Naive thymus-derived CD4-positive, alpha-beta T cell (primary cell): ENCODE results near the gene CASKIN2. TPM values are rescaled to one million over a fixed set of nuclear protein-coding genes. Genes with fewer than 3 reads are reported as not detected.
"Not testable (repeated sequence)": the region's sequence is repeated elsewhere in the genome, so short reads cannot be mapped to it uniquely, and the experiment has no call there.

ENCODE experiments used
- ATAC-seq: fragments of 150-1000 bp; cut with Tn5 transposase; 2 replicates; pipeline ENCODE4 v1.10.0; 2021; ENCODE audit warnings: mild to moderate bottlenecking, moderate library complexity
- CTCF ChIA-PET: fragments of 350-600 bp; sonication (Branson Sonifier 250); formaldehyde crosslinking; loops from one replicate; lab custom pipeline; 2021; ENCODE audit warnings: antibody characterized with exemption; lab: Charles Lee
- POLR2A ChIA-PET: fragments of 350-600 bp; sonication (Branson Sonifier 250); formaldehyde crosslinking; loops from one replicate; lab custom pipeline; 2021; ENCODE audit warnings: antibody characterized with exemption, inconsistent platforms; lab: Charles Lee
- DNase-seq, 9 donors: peaks; one replicate each; pipeline versions ENCODE4 v3.0.0 to v3.0.0-alpha.2; 2020 to 2022; ENCODE audit warnings: mixed read lengths in 1 of 9
- H3K27ac ChIP-seq: one replicate; pipeline ENCODE4 v1.7.0; 2013; ENCODE audit warnings: mild to moderate bottlenecking, low read depth, low read length, moderate library complexity
- H3K27me3 ChIP-seq, 2 donors: one replicate each; pipeline ENCODE4 v1.7.0; 2013; ENCODE audit warnings: low read length in 2 of 2, mild to moderate bottlenecking in 2 of 2, moderate library complexity in 2 of 2; ENCODE audit not compliant: control insufficient read depth in 2 of 2, insufficient read depth in 2 of 2
- H3K36me3 ChIP-seq, 3 experiments: 1 replicate in 2 of 3; 2 replicates in 1 of 3; pipeline ENCODE4 v1.7.0; 2013; ENCODE audit warnings: low read length in 3 of 3, mild to moderate bottlenecking in 3 of 3, moderate library complexity in 1 of 3; ENCODE audit not compliant: insufficient read depth in 3 of 3, control insufficient read depth in 2 of 3
- H3K4me1 ChIP-seq, 2 donors: one replicate each; pipeline ENCODE4 v1.7.0; 2013; ENCODE audit warnings: low read length in 2 of 2, mild to moderate bottlenecking in 2 of 2, moderate library complexity in 1 of 2; ENCODE audit not compliant: control insufficient read depth in 2 of 2, insufficient read depth in 2 of 2
- H3K4me3 ChIP-seq: 2 replicates; pipeline ENCODE4 v1.7.0; 2013; ENCODE audit warnings: mild to moderate bottlenecking, low read length
- H3K9me3 ChIP-seq, 3 experiments: 1 replicate in 2 of 3; 2 replicates in 1 of 3; pipeline ENCODE4 v1.7.0; 2013; ENCODE audit warnings: low read length in 3 of 3; ENCODE audit not compliant: control insufficient read depth in 2 of 3
- H3K27ac Mint-ChIP-seq, 9 donors: one replicate each; pipeline ENCODE4 v1.8.0; 2020 to 2022; ENCODE audit warnings: mixed read lengths in 9 of 9, mild to moderate bottlenecking in 8 of 9, moderate library complexity in 5 of 9, inconsistent platforms in 2 of 9
- H3K27me3 Mint-ChIP-seq, 5 donors: one replicate each; pipeline ENCODE4 v1.8.0; 2021 to 2022; ENCODE audit warnings: mixed read lengths in 5 of 5, mild to moderate bottlenecking in 1 of 5
- H3K36me3 Mint-ChIP-seq, 5 donors: one replicate each; pipeline ENCODE4 v1.8.0; 2020 to 2022; ENCODE audit warnings: mixed read lengths in 5 of 5, mild to moderate bottlenecking in 3 of 5, inconsistent platforms in 1 of 5
- H3K4me1 Mint-ChIP-seq, 7 donors: one replicate each; pipeline ENCODE4 v1.8.0; 2020 to 2022; ENCODE audit warnings: mixed read lengths in 7 of 7, mild to moderate bottlenecking in 3 of 7, inconsistent platforms in 1 of 7
- H3K4me3 Mint-ChIP-seq, 10 donors: one replicate each; pipeline ENCODE4 v1.8.0; 2020 to 2022; ENCODE audit warnings: mild to moderate bottlenecking in 10 of 10, mixed read lengths in 10 of 10, moderate library complexity in 6 of 10, inconsistent platforms in 2 of 10
- H3K9me3 Mint-ChIP-seq, 11 donors: one replicate each; pipeline ENCODE4 v1.8.0; 2020 to 2022; ENCODE audit warnings: mixed read lengths in 11 of 11, mild to moderate bottlenecking in 4 of 11, inconsistent platforms in 1 of 11, moderate library complexity in 1 of 11
- intact Hi-C, 2 donors: fragments of 100-400 bp; cut with micrococcal nuclease; formaldehyde crosslinking; loops; one replicate each; pipeline ENCODE4 v1.15.1; 2023
- polyA plus RNA-seq, 2 donors: library from polyadenylated mRNA; unstranded; fragments of 300-500 nt; fragmentation: Illumina TruSeq; gene quantifications; one replicate each; pipeline ENCODE4 v1.2.3, GENCODE V29; 2021
- total RNA-seq, 6 experiments: library from RNA in 5 of 6; stranded (reverse) in 5 of 6; gene quantifications; 1 replicate in 5 of 6; 2 replicates in 1 of 6; pipeline ENCODE4 v1.2.3 and lab custom pipeline; 2021 to 2026

CASKIN2 gene
- total and polyA plus RNA-seq, 7 experiments from 2014 or later, result 0.22 to 1.2 (median 0.60) TPM; not detected in 1

DNA sequence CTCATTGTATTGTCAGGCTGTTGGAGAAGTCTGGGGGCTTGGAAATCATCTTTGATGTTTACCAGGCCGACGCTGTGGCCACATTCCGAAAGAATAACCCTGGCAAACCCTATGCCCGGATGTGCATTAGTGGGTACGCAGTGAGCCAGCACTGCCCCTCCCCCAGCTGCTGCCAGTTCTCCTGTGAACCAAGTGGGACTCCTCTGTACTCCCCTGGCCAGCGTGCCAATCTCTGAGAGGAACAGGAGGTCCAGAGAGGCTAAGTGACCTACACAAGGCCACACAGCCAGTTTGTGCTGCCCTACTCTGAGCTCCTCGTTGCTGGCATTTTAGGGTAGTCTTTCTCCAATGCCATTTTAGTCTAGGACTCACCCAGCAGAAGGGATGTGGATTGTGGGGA, 8.3 kb upstream of the CASKIN2 start:
- peak overlapping the region in 4 of 10 donors; percentile 12 to 86 (median 48) for H3K4me3 Mint-ChIP-seq
- POLR2A ChIA-PET, result interaction anchor here (0.6 to 2.1 kb wide), 8 partner anchors 7 to 254 kb away, joined by 3 to 19 read pairs (median 4); partner anchors contain the start of genes SLC25A19 and TSEN54

DNA sequence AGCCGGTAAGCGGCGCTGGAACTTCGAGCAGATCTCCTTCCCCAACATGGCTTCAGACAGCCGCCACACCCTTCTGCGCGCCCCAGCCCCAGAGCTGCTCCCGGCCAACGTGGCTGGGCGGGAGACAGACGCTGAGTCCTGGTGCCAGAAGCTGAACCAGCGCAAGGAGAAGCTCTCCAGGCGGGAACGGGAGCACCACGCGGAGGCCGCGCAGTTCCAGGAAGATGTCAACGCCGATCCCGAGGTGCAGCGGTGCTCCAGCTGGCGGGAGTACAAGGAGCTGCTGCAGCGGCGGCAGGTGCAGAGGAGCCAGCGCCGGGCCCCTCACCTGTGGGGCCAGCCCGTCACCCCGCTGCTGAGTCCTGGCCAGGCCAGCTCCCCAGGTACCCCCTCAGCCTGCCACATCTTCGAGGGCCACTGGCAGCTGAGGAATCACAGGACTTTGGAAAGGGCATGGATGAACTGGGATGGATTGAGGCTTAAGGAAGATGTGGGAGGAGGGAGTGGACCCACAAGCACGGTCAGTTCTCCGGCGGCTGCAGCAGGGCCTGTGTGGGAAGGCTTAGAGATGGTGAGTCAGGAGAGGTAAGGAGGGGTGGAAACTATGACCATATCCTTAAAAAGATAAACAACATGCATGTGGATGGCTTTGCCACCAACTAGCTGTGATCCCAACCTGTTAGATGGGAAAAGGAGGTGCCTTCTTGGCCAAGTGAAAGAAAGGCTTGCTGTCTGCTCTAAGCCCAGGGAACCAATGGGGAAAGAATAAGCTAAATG, 6.8 kb upstream of the CASKIN2 start:
- ATAC-seq, result no peak

More for the DNA sequence above, 8.3 kb upstream of the CASKIN2 start:
- intact Hi-C loops, result loop anchor here in 1 of 2 donors (2.0 kb wide), 5 partner anchors 119 to 651 kb away; partner anchors contain the start of genes FDXR, GRB2, SLC25A19 and SUMO2
- peaks cover 8 to 44% (median 10%) of the 10 kb centered on the region in 3 experiments for H3K36me3 ChIP-seq
- Mint-ChIP-seq H3K36me3 (peaks cover 0 to 14% (median 5%) of the 10 kb centered on the region in 5 donors), H3K9me3 (peaks cover 0 to 2% (median 0%) of the 10 kb centered on the region in 11 donors), H3K27me3 (peaks cover 0 to 11% (median 0%) of the 10 kb centered on the region in 5 donors), H3K27ac (peak overlapping the region in 1 of 9 donors; percentile 12), H3K4me1 (peaks cover 5 to 31% (median 20%) of the 10 kb centered on the region in 7 donors)
- H3K27ac ChIP-seq, result no peak overlapping the region
- DNase-seq, result no peak
- no peaks in the 10 kb centered on the region for H3K9me3 ChIP-seq
- H3K4me1 ChIP-seq, result peaks cover 12 to 19% of the 10 kb centered on the region in 2 donors
- CTCF ChIA-PET, result interaction anchor here (0.6 kb wide), 2 partner anchors 12 to 731 kb away, joined by 3 read pairs; no protein-coding TSS in a partner anchor
- H3K4me3 ChIP-seq, result no peak overlapping the region
- ATAC-seq, result no peak
- H3K27me3 ChIP-seq, result no peaks in the 10 kb centered on the region

DNA sequence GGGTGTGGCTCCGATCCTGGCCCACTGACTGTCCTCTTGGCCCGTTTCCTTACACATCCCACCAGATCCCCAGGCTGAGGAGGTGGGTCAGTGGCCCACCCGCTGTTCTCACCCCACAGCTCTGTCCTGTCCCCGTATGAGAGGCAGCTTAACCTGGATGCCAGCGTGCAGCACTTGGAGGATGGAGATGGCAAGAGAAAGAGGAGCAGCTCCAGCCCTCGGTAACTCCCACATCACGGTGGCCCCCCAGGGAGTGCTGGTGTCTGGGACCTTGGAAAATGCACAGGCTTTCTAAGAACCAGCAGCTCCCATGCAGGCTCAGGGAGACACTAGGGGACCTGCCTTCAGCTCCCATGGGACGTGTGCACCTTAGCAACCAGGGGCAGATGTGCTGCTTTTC, 6.0 kb upstream of the CASKIN2 start:
- Mint-ChIP-seq H3K9me3 (peaks cover 0 to 2% (median 0%) of the 10 kb centered on the region in 11 donors), H3K27ac (no peak overlapping the region), H3K4me1 (peaks cover 20 to 38% (median 28%) of the 10 kb centered on the region in 7 donors), H3K4me3 (no peak overlapping the region), H3K36me3 (peaks cover 0 to 23% (median 8%) of the 10 kb centered on the region in 5 donors), H3K27me3 (peaks cover 0 to 1% (median 0%) of the 10 kb centered on the region in 5 donors)
- Histone ChIP-seq H3K4me1 (peaks cover 25 to 27% of the 10 kb centered on the region in 2 donors), H3K4me3 (no peak overlapping the region), H3K27me3 (no peaks in the 10 kb centered on the region), H3K36me3 (peaks cover 8 to 44% (median 10%) of the 10 kb centered on the region in 3 experiments), H3K9me3 (no peaks in the 10 kb centered on the region), H3K27ac (no peak overlapping the region)
- ChIA-PET POLR2A (interaction anchor here (0.7 kb wide), 1 partner anchor 53 kb away, joined by 3 read pairs; no protein-coding TSS in a partner anchor), CTCF (no interaction called here)
- no peak for ATAC-seq
- DNase-seq, result no peak
- intact Hi-C loops, result no loop called here

More for the DNA sequence above, 6.8 kb upstream of the CASKIN2 start:
- POLR2A ChIA-PET, result no interaction called here
- Mint-ChIP-seq H3K4me3 (no peak overlapping the region), H3K4me1 (peaks cover 20 to 44% (median 34%) of the 10 kb centered on the region in 7 donors), H3K36me3 (peaks cover 0 to 23% (median 8%) of the 10 kb centered on the region in 5 donors), H3K9me3 (peaks cover 0 to 2% (median 0%) of the 10 kb centered on the region in 11 donors), H3K27ac (peak overlapping the region in 2 of 9 donors; percentile 2 to 75), H3K27me3 (peaks cover 0 to 10% (median 0%) of the 10 kb centered on the region in 5 donors)
- Histone ChIP-seq H3K36me3 (peaks cover 8 to 44% (median 10%) of the 10 kb centered on the region in 3 experiments), H3K27me3 (no peaks in the 10 kb centered on the region), H3K4me3 (no peak overlapping the region), H3K4me1 (peaks cover 27 to 32% of the 10 kb centered on the region in 2 donors), H3K9me3 (no peaks in the 10 kb centered on the region), H3K27ac (no peak overlapping the region)
- no peak for DNase-seq
- intact Hi-C loops, result no loop called here
- CTCF ChIA-PET, result interaction anchor here (0.6 to 0.7 kb wide), 2 partner anchors 16 to 1227 kb away, joined by 3 read pairs; no protein-coding TSS in a partner anchor

DNA sequence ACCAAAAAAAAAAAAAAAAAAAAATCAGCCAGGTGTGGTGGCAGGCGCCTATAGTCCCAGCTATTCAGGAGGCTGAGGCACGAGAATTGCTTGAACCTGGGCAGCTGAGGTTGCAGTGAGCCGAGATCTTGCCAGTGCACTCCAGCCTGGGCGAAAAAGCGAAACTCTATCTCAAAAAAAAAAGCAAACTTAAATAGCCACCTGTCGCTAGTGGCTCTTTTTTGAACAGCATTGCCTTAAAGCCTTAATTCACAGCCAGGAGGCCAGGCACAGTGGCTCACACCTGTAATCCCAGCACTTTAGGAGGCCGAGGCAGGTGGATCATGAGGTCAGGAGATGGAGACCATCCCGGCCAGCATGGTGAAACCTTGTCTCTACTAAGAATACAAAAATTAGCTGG, 5.1 kb upstream of the CASKIN2 start:
- CTCF ChIA-PET, H3K27me3 ChIP-seq, intact Hi-C loops, H3K27ac Mint-ChIP-seq, H3K4me3 Mint-ChIP-seq, H3K27me3 Mint-ChIP-seq, DNase-seq, H3K9me3 Mint-ChIP-seq, H3K9me3 ChIP-seq, H3K4me3 ChIP-seq, H3K27ac ChIP-seq, ATAC-seq: not testable (repeated sequence)
- peaks cover 8 to 44% (median 10%) of the 10 kb centered on the region in 3 experiments for H3K36me3 ChIP-seq
- Mint-ChIP-seq H3K36me3 (peaks cover 0 to 23% (median 8%) of the 10 kb centered on the region in 5 donors), H3K4me1 (peaks cover 20 to 35% (median 24%) of the 10 kb centered on the region in 7 donors)
- peaks cover 23 to 25% of the 10 kb centered on the region in 2 donors for H3K4me1 ChIP-seq
- POLR2A ChIA-PET, result interaction anchor here (0.7 kb wide), 2 partner anchors 12 to 52 kb away, joined by 3 read pairs; no protein-coding TSS in a partner anchor

DNA sequence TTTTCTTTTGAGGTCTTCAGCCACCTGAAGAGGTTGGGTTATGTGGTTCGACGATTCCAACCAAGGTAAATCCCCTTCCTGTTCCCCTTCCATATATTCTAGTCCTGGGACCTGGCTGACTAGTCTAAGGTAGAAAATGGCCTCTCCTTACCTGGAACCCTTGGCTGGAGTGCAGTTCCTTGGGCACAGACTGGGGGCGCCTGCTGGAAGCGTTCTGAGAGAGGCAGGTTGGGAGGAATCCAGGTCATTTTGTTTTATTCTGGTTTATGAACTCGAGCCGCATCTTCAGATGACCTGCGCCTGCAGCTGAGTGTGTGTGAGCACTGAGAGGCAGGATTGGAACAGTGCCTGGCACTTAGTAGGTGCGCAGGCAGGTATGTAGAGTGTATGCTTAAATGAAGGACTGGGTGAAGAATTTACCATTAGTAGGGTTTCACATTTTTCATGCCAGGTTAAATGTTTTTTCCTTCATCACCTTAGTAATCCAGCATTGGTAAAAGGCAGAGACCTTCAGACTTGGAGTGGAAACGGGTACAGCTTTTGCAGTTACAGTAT, 3.7 kb upstream of the CASKIN2 start:
- CTCF ChIA-PET, result no interaction called here
- Histone ChIP-seq H3K36me3 (peaks cover 8 to 44% (median 10%) of the 10 kb centered on the region in 3 experiments), H3K27me3 (no peaks in the 10 kb centered on the region), H3K4me3 (peak overlapping the region; percentile 74), H3K27ac (peak overlapping the region; percentile 71), H3K9me3 (no peaks in the 10 kb centered on the region), H3K4me1 (peaks cover 23 to 25% of the 10 kb centered on the region in 2 donors)
- H3K4me1 Mint-ChIP-seq, result peaks cover 18 to 29% (median 24%) of the 10 kb centered on the region in 7 donors
- no peak for ATAC-seq
- H3K27me3 Mint-ChIP-seq, result peaks cover 0 to 2% (median 0%) of the 10 kb centered on the region in 5 donors
- H3K9me3 Mint-ChIP-seq, result peaks cover 0 to 2% (median 0%) of the 10 kb centered on the region in 11 donors
- H3K36me3 Mint-ChIP-seq, result peaks cover 0 to 23% (median 8%) of the 10 kb centered on the region in 5 donors
- H3K4me3 Mint-ChIP-seq, result peak overlapping the region in 4 of 10 donors; percentile 77 to 82 (median 80)
- POLR2A ChIA-PET, result interaction anchor here (1.0 to 1.4 kb wide), 4 partner anchors 16 to 230 kb away, joined by 3 to 5 read pairs (median 3); partner anchors contain the start of gene SLC25A19
- intact Hi-C loops, result loop anchor here (1.0 to 5.0 kb wide), 3 partner anchors 16 to 247 kb away; partner anchors contain the start of genes MIF4GD (in 1 of the 2), RECQL5 (in 1 of the 2) and SAP30BP (in 1 of the 2)
- H3K27ac Mint-ChIP-seq, result peak overlapping the region; percentile 32 to 96 (median 92)
- no peak for DNase-seq
